HepG2 (cell line): ENCODE results near the gene SH2D5. TPM values are rescaled to one million over a fixed set of nuclear protein-coding genes. Genes with fewer than 3 reads are reported as not detected.

Experiments used
- PHF5A ChIP-seq: IDR thresholded peaks from one replicate; pipeline ENCODE4 v1.6.1; 2018; ENCODE audit warnings: low read depth, missing genetic modification reagents; ENCODE audit not compliant: unreplicated experiment
- TP53 ChIP-seq: sonication (generic); formaldehyde crosslinking; conservative IDR thresholded peaks from 2 replicates; pipeline ENCODE4 v1.4.0; 2020; ENCODE audit warnings: missing genetic modification reagents
- ZBED4 ChIP-seq: sonication (generic); formaldehyde crosslinking; IDR thresholded peaks from 2 replicates; pipeline ENCODE4 v1.4.0; 2020; ENCODE audit warnings: missing genetic modification reagents, borderline replicate concordance
- polyA plus RNA-seq, 8 experiments: library from polyadenylated mRNA; depleted of rRNA in 3 of 8; stranded (reverse) in 7 of 8; unstranded in 1 of 8; fragments of >200 nt; fragmentation: Illumina TruSeq in 4 of 8; extraction: Trizol in 4 of 8; gene quantifications; 2 replicates each; pipeline versions ENCODE4 v1.2.1 to v1.2.3, GENCODE V29; 2011 to 2016; ENCODE audit warnings: low read depth in 4 of 8, missing spikeins in 1 of 8, mixed read lengths in 1 of 8; ENCODE audit not compliant: insufficient read depth in 1 of 8
- total RNA-seq, 5 experiments: library from RNA; depleted of rRNA; stranded (reverse); fragments of >200 nt; fragmentation: Illumina TruSeq; extraction: Trizol; gene quantifications; 2 replicates each; pipeline ENCODE4 v1.2.3, GENCODE V29; 2016; ENCODE audit warnings: low read depth in 1 of 5
- TF ChIP-seq, protein P1 (sequence below): sonication (generic); formaldehyde crosslinking; IDR thresholded peaks from one replicate; pipeline ENCODE4 v1.5.1; 2020; ENCODE audit warnings: mild to moderate bottlenecking, missing genetic modification reagents; ENCODE audit errors: not compliant biosample characterization

The SH2D5 gene
- total and polyA plus RNA-seq, 2 of the 13 experiments (the other 11 are each of a cell fraction or from before 2014, with no cell fraction given) = 1.2 to 3.4 TPM

GRCh38 chr1:20753589-20753988 lies 21.1 kb upstream of the SH2D5 start (continued):
- TF ChIP-seq ZBED4 (CRISPR knock-in tag) (no peak), TP53 (CRISPR knock-in tag) (no peak), PHF5A (CRISPR knock-in tag) (no peak)
- TF ChIP-seq, protein P1, sequence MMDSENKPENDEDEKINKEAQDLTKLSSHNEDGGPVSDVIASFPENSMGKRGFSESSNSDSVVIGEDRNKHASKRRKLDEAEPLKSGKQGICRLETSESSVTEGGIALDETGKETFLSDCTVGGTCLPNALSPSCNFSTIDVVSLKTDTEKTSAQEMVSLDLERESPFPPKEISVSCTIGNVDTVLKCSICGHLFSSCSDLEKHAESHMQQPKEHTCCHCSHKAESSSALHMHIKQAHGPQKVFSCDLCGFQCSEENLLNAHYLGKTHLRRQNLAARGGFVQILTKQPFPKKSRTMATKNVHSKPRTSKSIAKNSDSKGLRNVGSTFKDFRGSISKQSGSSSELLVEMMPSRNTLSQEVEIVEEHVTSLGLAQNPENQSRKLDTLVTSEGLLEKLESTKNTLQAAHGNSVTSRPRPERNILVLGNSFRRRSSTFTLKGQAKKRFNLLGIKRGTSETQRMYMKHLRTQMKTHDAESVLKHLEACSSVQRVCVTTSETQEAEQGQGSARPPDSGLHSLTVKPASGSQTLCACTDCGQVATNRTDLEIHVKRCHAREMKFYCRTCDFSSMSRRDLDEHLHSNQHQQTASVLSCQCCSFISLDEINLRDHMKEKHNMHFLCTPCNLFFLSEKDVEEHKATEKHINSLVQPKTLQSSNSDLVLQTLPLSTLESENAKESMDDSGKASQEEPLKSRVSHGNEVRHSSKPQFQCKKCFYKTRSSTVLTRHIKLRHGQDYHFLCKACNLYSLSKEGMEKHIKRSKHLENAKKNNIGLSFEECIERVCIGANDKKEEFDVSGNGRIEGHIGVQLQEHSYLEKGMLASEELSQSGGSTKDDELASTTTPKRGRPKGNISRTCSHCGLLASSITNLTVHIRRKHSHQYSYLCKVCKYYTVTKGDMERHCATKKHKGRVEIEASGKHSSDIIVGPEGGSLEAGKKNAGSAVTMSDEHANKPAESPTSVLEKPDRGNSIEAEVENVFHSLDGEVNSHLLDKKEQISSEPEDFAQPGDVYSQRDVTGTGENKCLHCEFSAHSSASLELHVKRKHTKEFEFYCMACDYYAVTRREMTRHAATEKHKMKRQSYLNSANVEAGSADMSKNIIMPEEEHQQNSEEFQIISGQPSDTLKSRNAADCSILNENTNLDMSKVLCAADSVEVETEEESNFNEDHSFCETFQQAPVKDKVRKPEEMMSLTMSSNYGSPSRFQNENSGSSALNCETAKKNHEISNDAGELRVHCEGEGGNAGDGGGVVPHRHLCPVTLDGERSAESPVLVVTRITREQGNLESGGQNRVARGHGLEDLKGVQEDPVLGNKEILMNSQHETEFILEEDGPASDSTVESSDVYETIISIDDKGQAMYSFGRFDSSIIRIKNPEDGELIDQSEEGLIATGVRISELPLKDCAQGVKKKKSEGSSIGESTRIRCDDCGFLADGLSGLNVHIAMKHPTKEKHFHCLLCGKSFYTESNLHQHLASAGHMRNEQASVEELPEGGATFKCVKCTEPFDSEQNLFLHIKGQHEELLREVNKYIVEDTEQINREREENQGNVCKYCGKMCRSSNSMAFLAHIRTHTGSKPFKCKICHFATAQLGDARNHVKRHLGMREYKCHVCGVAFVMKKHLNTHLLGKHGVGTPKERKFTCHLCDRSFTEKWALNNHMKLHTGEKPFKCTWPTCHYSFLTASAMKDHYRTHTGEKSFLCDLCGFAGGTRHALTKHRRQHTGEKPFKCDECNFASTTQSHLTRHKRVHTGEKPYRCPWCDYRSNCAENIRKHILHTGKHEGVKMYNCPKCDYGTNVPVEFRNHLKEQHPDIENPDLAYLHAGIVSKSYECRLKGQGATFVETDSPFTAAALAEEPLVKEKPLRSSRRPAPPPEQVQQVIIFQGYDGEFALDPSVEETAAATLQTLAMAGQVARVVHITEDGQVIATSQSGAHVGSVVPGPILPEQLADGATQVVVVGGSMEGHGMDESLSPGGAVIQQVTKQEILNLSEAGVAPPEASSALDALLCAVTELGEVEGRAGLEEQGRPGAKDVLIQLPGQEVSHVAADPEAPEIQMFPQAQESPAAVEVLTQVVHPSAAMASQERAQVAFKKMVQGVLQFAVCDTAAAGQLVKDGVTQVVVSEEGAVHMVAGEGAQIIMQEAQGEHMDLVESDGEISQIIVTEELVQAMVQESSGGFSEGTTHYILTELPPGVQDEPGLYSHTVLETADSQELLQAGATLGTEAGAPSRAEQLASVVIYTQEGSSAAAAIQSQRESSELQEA (CRISPR knock-in tag) = no peak
- TF ChIP-seq, all 625 proteins: peak for 0
